Subcutaneous abdominal adipose tissue (tissue), 5 donors: ENCODE measurements around the gene PDK1.

ENCODE experiments used
- H3K27ac ChIP-seq: one replicate; pipeline ENCODE4 v1.7.0; 2013; ENCODE audit warnings: low read depth, mild to moderate bottlenecking, inconsistent platforms, low read length, moderate library complexity
- H3K27me3 ChIP-seq, 5 donors: one replicate each; pipeline ENCODE4 v1.7.0; 2013; ENCODE audit warnings: low read length in 5 of 5, inconsistent platforms in 1 of 5; ENCODE audit not compliant: control insufficient read depth in 5 of 5, insufficient read depth in 4 of 5
- H3K36me3 ChIP-seq, 5 donors: one replicate each; pipeline ENCODE4 v1.7.0; 2013; ENCODE audit warnings: low read length in 5 of 5; ENCODE audit not compliant: control insufficient read depth in 5 of 5, insufficient read depth in 5 of 5
- H3K4me1 ChIP-seq, 5 donors: one replicate each; pipeline ENCODE4 v1.7.0; 2013; ENCODE audit warnings: low read length in 5 of 5, mild to moderate bottlenecking in 3 of 5, moderate library complexity in 1 of 5; ENCODE audit not compliant: control insufficient read depth in 5 of 5, insufficient read depth in 5 of 5
- H3K4me3 ChIP-seq, 5 donors: one replicate each; pipeline ENCODE4 v1.7.0; 2013; ENCODE audit warnings: low read length in 5 of 5, low read depth in 1 of 5
- H3K9ac ChIP-seq, 5 donors: one replicate each; pipeline ENCODE4 v1.7.0; 2013; ENCODE audit warnings: low read length in 5 of 5, mild to moderate bottlenecking in 4 of 5, moderate library complexity in 3 of 5
- H3K9me3 ChIP-seq, 5 donors: one replicate each; pipeline ENCODE4 v1.7.0; 2013; ENCODE audit warnings: low read length in 5 of 5; ENCODE audit not compliant: control insufficient read depth in 5 of 5
- donor health status: healthy.
- donor health status: healthy.
- donor health status: healthy.
- donor health status: healthy.
- donor health status: healthy.

Gene PDK1

GRCh38 chr2:172555522-172556283, at the start of gene PDK1:
Gene PDK1, plus strand, starts transcription at chr2:172556090. Its CDS starts 61 bp downstream, at chr2:172556151.
- Histone ChIP-seq H3K9ac (peak within 1 kb of the TSS; percentile 60 to 96 (median 86)), H3K4me3 (peak within 1 kb of the TSS; percentile 73 to 97 (median 93)), H3K4me1 (peaks cover 5 to 42% (median 35%) of the 10 kb centered on the region in 5 donors), H3K36me3 (peaks cover 0 to 3% (median 0%) of the 10 kb centered on the region in 5 donors), H3K9me3 (no peaks in the 10 kb centered on the region), H3K27me3 (no peaks in the 10 kb centered on the region), H3K27ac (peak within 1 kb of the TSS; percentile 90)

GRCh38 chr2:172507199-172507598, 48.7 kb upstream of the PDK1 start:
- no peaks in the 10 kb centered on the region for H3K4me1 ChIP-seq
- H3K4me3 ChIP-seq = no peak overlapping the region
- no peak overlapping the region for H3K9ac ChIP-seq
- no peak overlapping the region for H3K27ac ChIP-seq
- H3K9me3 ChIP-seq = peaks cover 4 to 11% (median 9%) of the 10 kb centered on the region in 5 donors
- H3K27me3 ChIP-seq = no peaks in the 10 kb centered on the region
- H3K36me3 ChIP-seq = peaks cover 0 to 16% (median 7%) of the 10 kb centered on the region in 5 donors

- H3K4me1 ChIP-seq = no peaks in the 10 kb centered on the region
- no peak overlapping the region for H3K9ac ChIP-seq
- no peak overlapping the region for H3K4me3 ChIP-seq
- no peaks in the 10 kb centered on the region for H3K27me3 ChIP-seq
- peaks cover 0 to 8% (median 0%) of the 10 kb centered on the region in 5 donors for H3K36me3 ChIP-seq
- peaks cover 12 to 30% (median 20%) of the 10 kb centered on the region in 5 donors for H3K9me3 ChIP-seq
- H3K27ac ChIP-seq = no peak overlapping the region
Measured at GRCh38 chr2:172510088-172510487, 45.8 kb upstream of the PDK1 start.

- Histone ChIP-seq H3K27ac (no peak overlapping the region), H3K27me3 (no peaks in the 10 kb centered on the region), H3K9ac (no peak overlapping the region), H3K4me1 (no peaks in the 10 kb centered on the region), H3K4me3 (no peak overlapping the region), H3K9me3 (peaks cover 12 to 30% (median 20%) of the 10 kb centered on the region in 5 donors), H3K36me3 (peaks cover 0 to 8% (median 0%) of the 10 kb centered on the region in 5 donors)
Measured at GRCh38 chr2:172510548-172510947, 45.3 kb upstream of the PDK1 start.

DNA sequence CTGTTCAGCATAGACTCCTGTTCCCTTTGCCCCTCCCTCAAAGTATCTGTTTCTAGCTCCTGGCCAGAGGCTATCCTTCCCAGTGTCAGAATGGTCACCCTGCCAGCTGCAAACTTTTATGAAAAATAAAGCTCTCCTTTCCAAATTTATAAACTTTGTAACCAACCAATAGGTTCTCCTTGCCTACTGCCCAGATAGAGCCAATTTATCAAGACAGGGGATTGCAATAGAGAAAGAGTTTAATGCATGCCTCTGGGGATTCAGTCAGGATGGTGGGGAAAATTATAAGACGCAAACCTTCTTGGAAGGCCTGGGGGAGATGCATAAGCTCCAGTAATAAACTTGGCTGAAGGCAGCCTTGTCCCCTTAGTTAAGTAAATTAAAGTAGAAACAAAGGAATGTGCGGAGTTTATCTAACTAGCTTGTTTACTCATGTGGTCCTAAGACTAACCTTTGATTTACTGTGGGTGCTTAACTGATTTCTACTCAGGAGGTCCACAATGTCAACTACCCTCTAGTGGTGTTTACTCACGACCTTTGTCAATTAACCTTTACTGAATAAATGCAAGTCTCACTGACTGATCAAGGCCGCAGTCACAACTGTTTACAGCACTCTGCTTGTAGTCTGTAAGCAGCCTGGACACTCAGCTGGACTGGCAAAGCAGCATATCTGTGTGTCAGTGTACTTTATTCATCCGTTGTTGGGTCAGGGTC, 42.9 kb upstream of the PDK1 start:
- Histone ChIP-seq H3K9me3 (peaks cover 12 to 30% (median 20%) of the 10 kb centered on the region in 5 donors), H3K36me3 (peaks cover 0 to 3% (median 0%) of the 10 kb centered on the region in 5 donors)

GRCh38 chr2:172513524-172513900, 42.4 kb upstream of the PDK1 start:
- H3K9me3 ChIP-seq = peaks cover 12 to 30% (median 20%) of the 10 kb centered on the region in 5 donors
- no peak overlapping the region for H3K27ac ChIP-seq
- H3K4me1 ChIP-seq = no peaks in the 10 kb centered on the region
- H3K4me3 ChIP-seq = no peak overlapping the region
- H3K27me3 ChIP-seq = no peaks in the 10 kb centered on the region
- H3K9ac ChIP-seq = no peak overlapping the region
- H3K36me3 ChIP-seq = no peaks in the 10 kb centered on the region

More for the DNA sequence above, 42.9 kb upstream of the PDK1 start:
- Histone ChIP-seq H3K27ac (no peak overlapping the region), H3K27me3 (no peaks in the 10 kb centered on the region), H3K9ac (no peak overlapping the region), H3K4me3 (peak overlapping the region in 1 of 5 donors; percentile 17), H3K4me1 (no peaks in the 10 kb centered on the region)

DNA sequence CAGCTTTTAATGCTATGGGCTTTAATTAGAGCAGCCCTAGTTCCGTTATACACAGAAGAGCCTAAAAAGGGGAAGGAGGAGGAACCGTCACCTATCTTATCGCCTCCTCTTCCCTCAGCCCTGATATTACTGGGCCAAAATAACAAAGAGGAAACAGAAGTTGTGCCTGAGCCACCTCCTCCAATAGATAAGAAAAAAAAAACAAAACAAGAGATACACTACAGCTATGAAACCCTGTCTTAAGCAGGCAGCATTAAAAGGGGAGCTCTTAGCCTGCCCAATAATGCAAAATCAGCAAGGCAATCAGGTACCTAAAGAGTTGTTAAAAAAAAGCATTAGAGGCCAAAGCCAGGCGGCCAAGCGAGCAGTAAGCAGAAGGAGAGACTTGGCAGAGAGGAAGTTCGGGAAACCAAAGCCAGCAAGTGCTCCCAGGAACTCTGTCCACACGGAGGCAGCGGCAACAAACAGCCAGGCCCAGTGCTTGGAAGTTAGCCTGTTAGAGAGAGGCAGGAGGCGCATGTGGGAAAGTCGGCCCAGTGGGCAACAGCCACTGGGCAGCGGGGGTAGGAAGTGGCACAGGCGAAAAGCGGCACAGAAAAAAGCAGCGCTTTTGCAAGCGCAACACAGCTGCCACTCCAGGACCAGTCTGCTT, 41.8 kb upstream of the PDK1 start:
- Histone ChIP-seq H3K9ac (no peak overlapping the region), H3K27me3 (no peaks in the 10 kb centered on the region), H3K4me1 (no peaks in the 10 kb centered on the region), H3K36me3 (no peaks in the 10 kb centered on the region), H3K9me3 (peaks cover 12 to 31% (median 22%) of the 10 kb centered on the region in 5 donors), H3K4me3 (no peak overlapping the region), H3K27ac (no peak overlapping the region)

- H3K4me1 ChIP-seq = no peaks in the 10 kb centered on the region
- H3K4me3 ChIP-seq = no peak overlapping the region
- no peak overlapping the region for H3K27ac ChIP-seq
- H3K27me3 ChIP-seq = no peaks in the 10 kb centered on the region
- peaks cover 13 to 41% (median 29%) of the 10 kb centered on the region in 5 donors for H3K9me3 ChIP-seq
- H3K36me3 ChIP-seq = no peaks in the 10 kb centered on the region
- H3K9ac ChIP-seq = no peak overlapping the region
Measured at GRCh38 chr2:172516299-172516698, 39.6 kb upstream of the PDK1 start.

GRCh38 chr2:172518995-172519394, 36.9 kb upstream of the PDK1 start:
- H3K4me3 ChIP-seq = no peak overlapping the region
- peaks cover 2 to 15% (median 9%) of the 10 kb centered on the region in 5 donors for H3K9me3 ChIP-seq
- H3K9ac ChIP-seq = no peak overlapping the region
- no peaks in the 10 kb centered on the region for H3K27me3 ChIP-seq
- H3K36me3 ChIP-seq = no peaks in the 10 kb centered on the region
- H3K27ac ChIP-seq = no peak overlapping the region
- H3K4me1 ChIP-seq = no peaks in the 10 kb centered on the region
